ENCODE data around the gene EIF4E3.

GRCh38 chr3:71673486-71673885, 51.7 kb downstream of the EIF4E3 start:
- TF ChIP-seq POLR2A (IDR thresholded peaks at IDR 0.05; ENCODE audit: low read length) (no peak), PHF8 (IDR thresholded peaks at IDR 0.05; ENCODE audit: borderline replicate concordance, low read depth) (no peak), REST (IDR thresholded peaks at IDR 0.05) (no peak), EP300 (IDR thresholded peaks at IDR 0.05) (no peak)
- TF ChIP-seq, protein P1, sequence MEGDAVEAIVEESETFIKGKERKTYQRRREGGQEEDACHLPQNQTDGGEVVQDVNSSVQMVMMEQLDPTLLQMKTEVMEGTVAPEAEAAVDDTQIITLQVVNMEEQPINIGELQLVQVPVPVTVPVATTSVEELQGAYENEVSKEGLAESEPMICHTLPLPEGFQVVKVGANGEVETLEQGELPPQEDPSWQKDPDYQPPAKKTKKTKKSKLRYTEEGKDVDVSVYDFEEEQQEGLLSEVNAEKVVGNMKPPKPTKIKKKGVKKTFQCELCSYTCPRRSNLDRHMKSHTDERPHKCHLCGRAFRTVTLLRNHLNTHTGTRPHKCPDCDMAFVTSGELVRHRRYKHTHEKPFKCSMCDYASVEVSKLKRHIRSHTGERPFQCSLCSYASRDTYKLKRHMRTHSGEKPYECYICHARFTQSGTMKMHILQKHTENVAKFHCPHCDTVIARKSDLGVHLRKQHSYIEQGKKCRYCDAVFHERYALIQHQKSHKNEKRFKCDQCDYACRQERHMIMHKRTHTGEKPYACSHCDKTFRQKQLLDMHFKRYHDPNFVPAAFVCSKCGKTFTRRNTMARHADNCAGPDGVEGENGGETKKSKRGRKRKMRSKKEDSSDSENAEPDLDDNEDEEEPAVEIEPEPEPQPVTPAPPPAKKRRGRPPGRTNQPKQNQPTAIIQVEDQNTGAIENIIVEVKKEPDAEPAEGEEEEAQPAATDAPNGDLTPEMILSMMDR (IDR thresholded peaks at IDR 0.05) = no peak

All from A549 (cell line).